ENCODE measurements around the gene ATP7B. TPM values are rescaled to one million over a fixed set of nuclear protein-coding genes. Genes with fewer than 3 reads are reported as not detected.

The ATP7B gene
- total RNA-seq, 2 experiments from 2014 or later = 0.40 to 0.76 TPM

DNA sequence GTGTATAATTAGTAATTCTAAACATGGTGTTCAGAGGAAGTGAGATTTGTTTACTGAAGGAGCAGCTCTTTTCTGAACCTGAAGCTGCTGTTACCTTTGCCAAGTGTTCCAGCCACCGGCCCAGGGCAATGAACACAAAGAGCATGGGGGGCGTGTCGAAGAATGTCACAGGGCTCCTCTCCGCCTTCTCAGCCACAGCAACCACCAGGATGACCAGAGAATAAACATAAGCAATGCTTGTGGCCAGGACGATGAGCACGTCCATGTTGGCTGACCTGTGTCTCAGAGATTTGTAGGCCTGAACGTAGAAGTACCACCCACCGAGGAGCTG lies 53.1 kb downstream of the ATP7B start:
- Histone ChIP-seq H3K4me2 (ENCODE audit: low read length) (no peak overlapping the region), H3K4me1 (ENCODE audit: insufficient read depth, low read length, poor library complexity, severe bottlenecking) (peaks cover 14% of the 10 kb centered on the region), H4K20me1 (ENCODE audit: insufficient read depth, low read length) (no peaks in the 10 kb centered on the region), H3K79me2 (ENCODE audit: insufficient read depth, low read depth, low read length) (no peaks in the 10 kb centered on the region), H3K9me3 (ENCODE audit: low read length) (no peaks in the 10 kb centered on the region), H2AFZ (ENCODE audit: low read length) (no peak overlapping the region), H3K9me2 (ENCODE audit: insufficient read depth, low read length) (no peaks in the 10 kb centered on the region), H3K27ac (ENCODE audit: low read depth, low read length, poor library complexity, severe bottlenecking) (no peak overlapping the region), H3K36me3 (ENCODE audit: insufficient read depth, low read length) (no peaks in the 10 kb centered on the region), H3K4me3 (ENCODE audit: low read depth, low read length, poor library complexity, severe bottlenecking) (no peak overlapping the region)
- no TSS peak for BruUV-seq (replicated peaks)
- ChIA-PET POLR2A (no interaction called here), CTCF (ENCODE audit: unreplicated experiment) (no interaction called here)
- TF ChIP-seq EZH2phosphoT487 (IDR thresholded peaks at IDR 0.05; ENCODE audit: borderline replicate concordance, low read depth, low read length) = no peak
- TF ChIP-seq, protein P1, sequence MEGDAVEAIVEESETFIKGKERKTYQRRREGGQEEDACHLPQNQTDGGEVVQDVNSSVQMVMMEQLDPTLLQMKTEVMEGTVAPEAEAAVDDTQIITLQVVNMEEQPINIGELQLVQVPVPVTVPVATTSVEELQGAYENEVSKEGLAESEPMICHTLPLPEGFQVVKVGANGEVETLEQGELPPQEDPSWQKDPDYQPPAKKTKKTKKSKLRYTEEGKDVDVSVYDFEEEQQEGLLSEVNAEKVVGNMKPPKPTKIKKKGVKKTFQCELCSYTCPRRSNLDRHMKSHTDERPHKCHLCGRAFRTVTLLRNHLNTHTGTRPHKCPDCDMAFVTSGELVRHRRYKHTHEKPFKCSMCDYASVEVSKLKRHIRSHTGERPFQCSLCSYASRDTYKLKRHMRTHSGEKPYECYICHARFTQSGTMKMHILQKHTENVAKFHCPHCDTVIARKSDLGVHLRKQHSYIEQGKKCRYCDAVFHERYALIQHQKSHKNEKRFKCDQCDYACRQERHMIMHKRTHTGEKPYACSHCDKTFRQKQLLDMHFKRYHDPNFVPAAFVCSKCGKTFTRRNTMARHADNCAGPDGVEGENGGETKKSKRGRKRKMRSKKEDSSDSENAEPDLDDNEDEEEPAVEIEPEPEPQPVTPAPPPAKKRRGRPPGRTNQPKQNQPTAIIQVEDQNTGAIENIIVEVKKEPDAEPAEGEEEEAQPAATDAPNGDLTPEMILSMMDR (conservative IDR thresholded peaks at IDR 0.05; ENCODE audit: low read length) = no peak
- DNase-seq (ENCODE audit: low spot score) = no peak
- intact Hi-C loops (cut with micrococcal nuclease; ENCODE audit: unreplicated experiment) = no loop called here

DNA sequence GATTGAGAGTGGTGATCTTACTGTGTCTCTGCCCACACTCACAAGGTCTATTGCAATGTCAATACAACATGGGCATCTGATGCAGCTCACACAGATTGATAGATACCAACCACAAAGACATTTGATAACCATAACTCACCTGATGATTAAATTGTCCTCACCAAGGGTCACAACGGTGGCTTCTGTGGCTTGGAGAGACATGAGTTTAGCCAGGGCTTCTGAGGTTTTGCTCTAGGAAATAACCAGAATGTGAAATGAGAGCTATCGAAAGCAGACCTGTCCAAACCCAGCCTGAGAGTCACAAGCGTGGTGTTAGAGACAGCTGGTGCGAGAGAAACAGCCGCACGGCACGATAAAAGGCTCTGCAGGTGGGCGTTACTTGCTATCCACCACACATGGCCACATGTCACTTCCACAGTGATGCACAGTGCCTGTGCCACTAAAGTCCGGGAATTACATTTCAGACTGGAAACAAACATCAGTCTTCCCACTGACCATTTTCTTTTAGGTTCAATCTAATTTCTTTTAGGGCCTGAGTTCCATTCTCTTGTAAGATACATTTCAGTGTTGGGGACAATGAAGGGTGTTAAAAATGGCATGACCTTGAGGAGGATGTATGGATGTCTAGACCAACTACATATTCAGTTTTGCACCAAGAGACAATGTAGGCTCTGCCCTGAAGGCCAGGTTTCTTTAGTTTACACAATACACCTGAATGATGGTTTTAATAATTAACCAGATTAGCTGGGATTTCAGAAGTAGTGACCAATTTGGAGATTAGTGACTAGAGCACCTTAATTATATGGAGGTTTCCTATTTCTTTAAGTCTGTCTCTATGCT lies 53.7 kb downstream of the ATP7B start:
- no peak overlapping the region for H3K4me3 ChIP-seq (ENCODE audit: low read depth, low read length, poor library complexity, severe bottlenecking)
- H3K9me3 ChIP-seq (ENCODE audit: low read length) = no peaks in the 10 kb centered on the region
- intact Hi-C loops (cut with micrococcal nuclease; ENCODE audit: unreplicated experiment) = no loop called here
- no peak overlapping the region for H3K27ac ChIP-seq (ENCODE audit: low read depth, low read length, poor library complexity, severe bottlenecking)
- no TSS peak for BruUV-seq (replicated peaks)
- TF ChIP-seq, protein P1 (conservative IDR thresholded peaks at IDR 0.05; ENCODE audit: low read length) = no peak
- no peak for TF ChIP-seq EZH2phosphoT487 (IDR thresholded peaks at IDR 0.05; ENCODE audit: borderline replicate concordance, low read depth, low read length)
- H3K36me3 ChIP-seq (ENCODE audit: insufficient read depth, low read length) = no peaks in the 10 kb centered on the region
- H3K4me1 ChIP-seq (ENCODE audit: insufficient read depth, low read length, poor library complexity, severe bottlenecking) = peaks cover 14% of the 10 kb centered on the region
- H3K9me2 ChIP-seq (ENCODE audit: insufficient read depth, low read length) = no peaks in the 10 kb centered on the region
- no peaks in the 10 kb centered on the region for H3K79me2 ChIP-seq (ENCODE audit: insufficient read depth, low read depth, low read length)
- 0 out of 2 replicates have a peak overlapping the region, but pooled peaks have one; percentile 13 for H2AFZ ChIP-seq (ENCODE audit: low read length)
- H3K4me2 ChIP-seq (ENCODE audit: low read length) = no peak overlapping the region
- no peaks in the 10 kb centered on the region for H4K20me1 ChIP-seq (ENCODE audit: insufficient read depth, low read length)
- CTCF ChIA-PET (ENCODE audit: unreplicated experiment) = no interaction called here
- POLR2A ChIA-PET = no interaction called here
- no peak for DNase-seq (ENCODE audit: low spot score)

DNA sequence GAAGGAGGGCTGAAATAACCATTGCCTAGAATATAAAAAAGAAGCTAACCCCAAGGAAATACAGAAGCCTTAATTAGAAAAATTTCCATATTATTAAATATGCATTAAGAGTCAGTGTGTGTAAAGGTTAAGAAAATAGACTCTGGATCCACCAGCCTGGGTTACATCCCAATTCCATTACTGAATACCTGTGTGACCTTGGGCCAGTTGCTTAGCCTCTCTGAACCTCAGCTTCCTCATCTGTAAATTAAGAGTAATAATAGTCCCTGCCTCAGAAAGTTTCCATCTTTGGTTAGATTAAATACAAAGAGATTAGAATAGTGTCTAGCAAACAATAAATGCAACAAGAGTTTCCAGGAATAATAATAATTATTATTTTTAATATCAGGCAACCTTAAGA lies 54.5 kb downstream of the ATP7B start:
- Histone ChIP-seq H3K79me2 (ENCODE audit: insufficient read depth, low read depth, low read length) (no peaks in the 10 kb centered on the region), H3K9me3 (ENCODE audit: low read length) (no peaks in the 10 kb centered on the region), H3K4me2 (ENCODE audit: low read length) (no peak overlapping the region), H3K27ac (ENCODE audit: low read depth, low read length, poor library complexity, severe bottlenecking) (no peak overlapping the region), H2AFZ (ENCODE audit: low read length) (no peak overlapping the region), H3K4me3 (ENCODE audit: low read depth, low read length, poor library complexity, severe bottlenecking) (no peak overlapping the region), H3K9me2 (ENCODE audit: insufficient read depth, low read length) (no peaks in the 10 kb centered on the region), H4K20me1 (ENCODE audit: insufficient read depth, low read length) (no peaks in the 10 kb centered on the region), H3K4me1 (ENCODE audit: insufficient read depth, low read length, poor library complexity, severe bottlenecking) (peaks cover 14% of the 10 kb centered on the region), H3K36me3 (ENCODE audit: insufficient read depth, low read length) (no peaks in the 10 kb centered on the region)
- intact Hi-C loops (cut with micrococcal nuclease; ENCODE audit: unreplicated experiment) = no loop called here
- ChIA-PET POLR2A (no interaction called here), CTCF (ENCODE audit: unreplicated experiment) (no interaction called here)
- TF ChIP-seq, protein P1 (conservative IDR thresholded peaks at IDR 0.05; ENCODE audit: low read length) = no peak
- no peak for TF ChIP-seq EZH2phosphoT487 (IDR thresholded peaks at IDR 0.05; ENCODE audit: borderline replicate concordance, low read depth, low read length)
- no TSS peak for BruUV-seq (replicated peaks)
- DNase-seq (ENCODE audit: low spot score) = no peak
